Astrocyte of the cerebellum (primary cell): ENCODE data around the gene GTF2H3.
A peak's percentile ranks its signal among the peaks of the same experiment; 100 is the strongest.
"Not testable (repeated sequence)": the region's sequence is repeated elsewhere in the genome, so short reads cannot be mapped to it uniquely, and the experiment has no call there.

Source experiments
- DNase-seq: peaks from one replicate; pipeline ENCODE4 v3.0.0-alpha.2; 2011; ENCODE audit warnings: low read depth
- H3K4me3 ChIP-seq: 2 replicates; pipeline ENCODE4 v1.5.1; 2011; ENCODE audit warnings: mild to moderate bottlenecking, low read depth, low read length, moderate library complexity
- CTCF ChIP-seq: IDR thresholded peaks from 2 replicates; pipeline ENCODE4 v1.5.1; 2012; ENCODE audit warnings: low read length, low read depth, moderate library complexity, mild to moderate bottlenecking; ENCODE audit errors: missing control alignments
- in situ Hi-C: cut with HindIII; loops from 2 replicates; pipeline ENCODE4 v1.10.0; 2017; ENCODE audit warnings: low sequenced_read_pairs

GTF2H3 gene

GRCh38 chr12:123599721-123600120 lies 33.9 kb upstream of the GTF2H3 start:
- H3K4me3 ChIP-seq, result no peak overlapping the region
- TF ChIP-seq CTCF, result no peak
- no peak for DNase-seq
- in situ Hi-C loops, result loop anchor here (10.0 kb wide), 1 partner anchor 115 kb away; no protein-coding TSS in a partner anchor

DNA sequence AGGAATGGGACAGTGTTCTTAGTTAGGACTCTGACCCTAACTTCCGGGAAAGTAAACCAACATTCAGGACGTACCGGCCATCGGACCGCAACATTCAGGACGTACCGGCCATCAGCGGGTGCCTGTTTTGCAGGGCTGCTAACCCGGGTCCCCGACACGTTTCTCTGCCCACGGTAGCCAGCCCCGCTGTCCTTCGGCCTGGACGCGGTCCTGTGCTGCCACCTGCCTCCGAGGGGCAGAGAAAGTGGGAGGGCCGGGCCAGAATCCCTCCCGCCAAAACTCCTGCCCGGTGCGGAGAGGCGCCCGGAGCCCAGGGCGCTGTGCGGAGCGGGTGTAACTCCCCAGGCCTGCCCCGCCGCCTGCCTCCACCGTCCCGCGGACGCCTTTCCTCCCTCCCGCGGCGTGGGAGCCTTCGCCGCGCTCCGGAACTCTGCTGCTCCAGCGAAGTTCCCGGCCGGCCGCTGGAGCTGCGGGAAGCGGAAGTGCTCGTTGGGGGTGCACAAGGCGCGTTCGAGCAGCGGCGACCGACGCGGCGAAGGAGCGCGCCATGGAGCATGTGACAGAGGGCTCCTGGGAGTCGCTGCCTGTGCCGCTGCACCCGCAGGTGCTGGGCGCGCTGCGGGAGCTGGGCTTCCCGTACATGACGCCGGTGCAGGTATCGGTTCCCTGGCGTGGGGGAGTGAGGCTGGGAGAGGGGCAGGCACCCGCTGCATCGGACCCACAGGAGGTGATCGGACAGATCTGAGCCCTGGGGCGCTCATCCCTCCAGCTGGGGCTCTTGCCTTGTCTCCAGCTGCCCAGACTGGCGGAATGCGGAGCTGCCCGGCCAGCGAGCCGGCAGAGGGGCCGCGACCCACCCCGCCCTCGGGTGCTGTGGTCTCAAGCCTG lies 31.8 kb upstream of the GTF2H3 start, which contains the start of gene DDX55:
Gene DDX55 (plus strand): TSS at position 498 of the 888 bp plus-strand sequence. CDS start 50 bp downstream, at position 548.
- peak within 1 kb of the TSS; percentile 81 for H3K4me3 ChIP-seq
- peak; percentile 43 for TF ChIP-seq CTCF
- in situ Hi-C loops, result no loop called here
- peak; percentile 32 for DNase-seq

- in situ Hi-C loops, result no loop called here
- H3K4me3 ChIP-seq, result peak overlapping the region; percentile 81
- no peak for DNase-seq
- no peak for TF ChIP-seq CTCF
Measured at GRCh38 chr12:123602651-123603195, 30.9 kb upstream of the GTF2H3 start.

GRCh38 chr12:123603495-123603894 lies 30.1 kb upstream of the GTF2H3 start:
- DNase-seq, in situ Hi-C loops, H3K4me3 ChIP-seq: not testable (repeated sequence)

DNA sequence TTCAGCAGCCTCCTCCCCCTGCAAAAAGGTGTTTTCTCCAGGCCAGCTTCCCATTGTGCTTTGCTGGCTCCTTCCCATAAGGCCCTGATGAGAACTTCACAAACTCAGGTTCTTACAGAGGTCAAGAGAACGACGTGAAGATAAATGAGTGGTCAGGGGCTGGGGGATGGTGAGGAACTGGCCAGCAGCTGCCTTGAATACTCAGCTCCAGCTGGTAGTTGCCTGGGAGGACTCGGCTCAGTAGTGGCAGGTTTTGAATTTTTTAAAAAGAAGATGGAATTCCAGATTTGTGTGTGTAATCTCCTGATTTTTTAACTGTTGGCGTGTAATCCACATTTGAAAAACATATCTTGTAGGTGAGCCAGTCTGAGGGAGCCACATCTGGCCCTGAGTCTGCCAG lies 25.9 kb upstream of the GTF2H3 start:
- in situ Hi-C loops, result no loop called here
- no peak for DNase-seq
- no peak overlapping the region for H3K4me3 ChIP-seq

GRCh38 chr12:123608182-123608581 lies 25.4 kb upstream of the GTF2H3 start:
- in situ Hi-C loops, result no loop called here
- DNase-seq, result no peak
- no peak for TF ChIP-seq CTCF
- no peak overlapping the region for H3K4me3 ChIP-seq

More for the DNA sequence above, 25.9 kb upstream of the GTF2H3 start:
- TF ChIP-seq CTCF, result no peak

DNA sequence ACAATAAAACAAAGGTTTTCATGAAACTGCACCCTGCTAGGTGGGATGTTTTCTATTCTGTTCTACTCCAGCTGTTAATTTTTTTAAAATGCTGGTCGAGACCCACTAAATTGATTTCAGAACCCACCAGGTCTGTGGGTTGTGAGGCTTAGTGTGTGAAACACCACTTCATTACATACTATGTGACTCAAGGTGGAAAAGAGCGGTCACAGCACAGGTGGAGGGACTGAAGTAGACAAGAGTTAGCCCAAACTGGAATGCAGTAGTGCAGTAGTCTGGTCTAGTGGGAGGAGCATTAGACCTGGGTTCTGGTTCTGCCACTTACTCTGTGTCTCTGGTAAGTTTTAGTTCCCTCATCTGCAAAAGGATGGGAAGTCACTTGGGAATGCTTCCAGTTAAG lies 19.5 kb upstream of the GTF2H3 start:
- no peak for DNase-seq
- H3K4me3 ChIP-seq, result no peak overlapping the region
- in situ Hi-C loops, result no loop called here
- TF ChIP-seq CTCF, result no peak
